Endothelial cell of umbilical vein (primary cell): ENCODE results near the gene TOM1L2. TPM values are rescaled to one million over a fixed set of nuclear protein-coding genes. Genes with fewer than 3 reads are reported as not detected.

Experiments
- BruUV-seq: library from RNA; stranded (reverse); fragments of 400-500 nt; replicated peaks from 2 replicates; lab custom pipeline; 2021; lab: Mats Ljungman, UMichigan
- CTCF ChIA-PET: fragments of 300-600, 350-600 bp; sonication (Branson Sonifier 250); formaldehyde crosslinking; loops from one replicate; lab custom pipeline; 2021; ENCODE audit warnings: antibody characterized with exemption, inconsistent platforms; lab: Charles Lee
- POLR2A ChIA-PET: fragments of 300-600, 350-600 bp; sonication (Branson Sonifier 250); formaldehyde crosslinking; loops from one replicate; lab custom pipeline; 2021; ENCODE audit warnings: antibody characterized with exemption, inconsistent platforms; lab: Charles Lee
- DNase-seq: peaks from one replicate; pipeline ENCODE4 v3.0.0-alpha.2; 2011; ENCODE audit warnings: low read depth, low spot score
- FAIRE-seq: peaks from 2 replicates; lab custom pipeline; 2011; peaks lifted over from hg19 to GRCh38; lab: Jason Lieb, UNC
- H2AFZ ChIP-seq: 2 replicates; pipeline ENCODE4 v1.6.0; 2012; ENCODE audit warnings: low read depth, low read length, control low read depth, inconsistent platforms
- H3K27ac ChIP-seq: 2 replicates; pipeline ENCODE4 v1.5.1; 2011; ENCODE audit warnings: low read depth, mild to moderate bottlenecking, control low read depth, low read length, moderate library complexity; ENCODE audit not compliant: insufficient read depth
- H3K27me3 ChIP-seq, 2 experiments: 2 replicates each; pipeline versions ENCODE4 v1.6.0 to v1.6.1; 2011; ENCODE audit warnings: low read length in 2 of 2, mixed read lengths in 1 of 2; ENCODE audit not compliant: control insufficient read depth in 2 of 2, insufficient read depth in 2 of 2
- H3K36me3 ChIP-seq, 2 experiments: 2 replicates in 1 of 2; 3 replicates in 1 of 2; pipeline ENCODE4 v1.5.1; 2011; ENCODE audit warnings: low read length in 2 of 2, mild to moderate bottlenecking in 1 of 2, moderate library complexity in 1 of 2; ENCODE audit not compliant: control insufficient read depth in 2 of 2, insufficient read depth in 2 of 2; ENCODE audit errors: extremely low read depth in 1 of 2
- H3K4me1 ChIP-seq: 3 replicates; pipeline ENCODE4 v1.5.1; 2011; ENCODE audit warnings: mild to moderate bottlenecking, low read length; ENCODE audit not compliant: control insufficient read depth, insufficient read depth; ENCODE audit errors: extremely low read depth
- H3K4me2 ChIP-seq: 2 replicates; pipeline ENCODE4 v1.6.1; 2011; ENCODE audit warnings: low read length, control low read depth, mixed read lengths; ENCODE audit not compliant: insufficient read depth
- H3K4me3 ChIP-seq, 3 experiments: fragments of 200-600 bp in 1 of 3; sonication (generic), shearing (Covaris generic) in 1 of 3; replicated peaks in 1 of 3; 2 replicates each; pipeline ENCODE4 v1.5.1; 2011 to 2016; ENCODE audit warnings: control low read depth in 3 of 3, low read length in 3 of 3, mild to moderate bottlenecking in 2 of 3, inconsistent platforms in 1 of 3, low read depth in 1 of 3, moderate library complexity in 1 of 3; ENCODE audit not compliant: insufficient read depth in 1 of 3
- H3K79me2 ChIP-seq: 2 replicates; pipeline ENCODE4 v1.6.0; 2012; ENCODE audit warnings: low read length, inconsistent platforms; ENCODE audit not compliant: control insufficient read depth, insufficient read depth
- H3K9ac ChIP-seq: replicated peaks from 2 replicates; pipeline ENCODE3; 2011; ENCODE audit warnings: low read length, control low read depth; ENCODE audit not compliant: insufficient read depth; ENCODE audit errors: extremely low read depth
- H3K9me1 ChIP-seq: replicated peaks from 3 replicates; pipeline ENCODE4 v1.6.0; 2011; ENCODE audit warnings: mild to moderate bottlenecking, low read length; ENCODE audit not compliant: control insufficient read depth, insufficient read depth; ENCODE audit errors: extremely low read depth
- H3K9me3 ChIP-seq: replicated peaks from 2 replicates; pipeline ENCODE4 v1.5.1; 2012; ENCODE audit warnings: low read length, inconsistent platforms; ENCODE audit not compliant: control insufficient read depth, insufficient read depth
- H4K20me1 ChIP-seq: replicated peaks from 2 replicates; pipeline ENCODE3; 2011; ENCODE audit warnings: mild to moderate bottlenecking, low read length; ENCODE audit not compliant: control insufficient read depth, insufficient read depth; ENCODE audit errors: extremely low read depth
- CTCF ChIP-seq, 2 donors: IDR thresholded peaks; 1 replicate in 1 of 2; 2 replicates in 1 of 2; pipeline ENCODE4 v1.5.1; 2011; ENCODE audit warnings: low read length in 2 of 2, mild to moderate bottlenecking in 2 of 2, moderate library complexity in 2 of 2, control low read depth in 1 of 2, inconsistent platforms in 1 of 2, low read depth in 1 of 2; ENCODE audit not compliant: insufficient read depth in 1 of 2; ENCODE audit errors: extremely low read depth in 1 of 2
- EZH2 ChIP-seq: IDR thresholded peaks from 2 replicates; pipeline ENCODE4 v1.6.1; 2012; ENCODE audit warnings: borderline replicate concordance, low read depth, mild to moderate bottlenecking, moderate library complexity, low read length, inconsistent platforms; ENCODE audit not compliant: severe bottlenecking
- FOS ChIP-seq: IDR thresholded peaks from 2 replicates; pipeline ENCODE4 v1.6.1; 2011; ENCODE audit warnings: mild to moderate bottlenecking, low read length, moderate library complexity, borderline replicate concordance; ENCODE audit not compliant: insufficient read depth
- GATA2 ChIP-seq: IDR thresholded peaks from 2 replicates; pipeline ENCODE4 v1.7.0; 2011; ENCODE audit warnings: low read depth, mild to moderate bottlenecking, moderate library complexity, mixed read lengths, low read length; ENCODE audit not compliant: insufficient read length, insufficient read depth
- MYC ChIP-seq: IDR thresholded peaks from one replicate; pipeline ENCODE4 v1.6.1; 2011; ENCODE audit warnings: mild to moderate bottlenecking, low read depth, low read length
- POLR2A ChIP-seq: IDR thresholded peaks from 2 replicates; pipeline ENCODE4 v1.6.1; 2012; ENCODE audit warnings: low read depth, mild to moderate bottlenecking, control low read depth, low read length
- POLR2AphosphoS5 ChIP-seq: IDR thresholded peaks from 2 replicates; pipeline ENCODE4 v1.6.1; 2012; ENCODE audit warnings: low read depth, mild to moderate bottlenecking, control low read depth, low read length, moderate library complexity; ENCODE audit not compliant: insufficient read depth
- dilution Hi-C: fragments of 300-500 bp; cut with MboI; formaldehyde crosslinking; loops from one replicate; pipeline ENCODE4 v1.15.0; 2019; ENCODE audit warnings: low sequenced_read_pairs; ENCODE audit not compliant: extremely low pct_ligation_motif_present
- intact Hi-C: fragments of 100-400 bp; cut with micrococcal nuclease; formaldehyde crosslinking; loops from one replicate; pipeline ENCODE4 v1.10.0; 2022
- polyA plus RNA-seq, 4 experiments: library from polyadenylated mRNA; depleted of rRNA in 3 of 4; stranded (reverse) in 3 of 4; unstranded in 1 of 4; fragments of >200 nt; gene quantifications; 2 replicates each; pipeline versions ENCODE4 v1.2.1 to v1.2.3, GENCODE V29; 2011 to 2012; ENCODE audit warnings: missing spikeins in 1 of 4
- total RNA-seq: library from RNA; stranded (reverse); gene quantifications from 2 replicates; pipeline ENCODE4 v1.2.3, GENCODE V29; 2021

TOM1L2 gene
- total and polyA plus RNA-seq, 2 donors (not counting 3 experiments of a cell fraction or from before 2014, with no cell fraction given), result 31.7 to 37.6 TPM

GRCh38 chr17:17807440-17807839 is 164.8 kb downstream of the TOM1L2 start:
- no peak overlapping the region for H3K4me2 ChIP-seq
- FAIRE-seq (no peak), DNase-seq (no peak)
- intact Hi-C loops (no loop called here), dilution Hi-C loops (no loop called here)
- ChIA-PET POLR2A (no interaction called here), CTCF (interaction anchor here (1.3 to 1.7 kb wide), 2 partner anchors 33 to 127 kb away, joined by 3 to 7 read pairs; partner anchors contain the start of gene RAI1)
- TF ChIP-seq POLR2AphosphoS5, result no peak
- no peak for TF ChIP-seq MYC
- no peak for TF ChIP-seq GATA2
- TF ChIP-seq POLR2A, result no peak
- no peak for TF ChIP-seq EZH2
- no peak for TF ChIP-seq FOS
- no peak for TF ChIP-seq CTCF (IDR thresholded peaks at IDR 0.05; ENCODE audit: extremely low read depth in 1 of 2, insufficient read depth in 1 of 2, low read depth in 1 of 2, low read length in 2 of 2)
- no TSS peak for BruUV-seq
- no peaks in the 10 kb centered on the region for H3K27me3 ChIP-seq
- peaks cover 3% of the 10 kb centered on the region for H3K4me1 ChIP-seq
- peaks cover 6 to 18% of the 10 kb centered on the region in 2 experiments for H3K36me3 ChIP-seq
- no peak overlapping the region for H3K9ac ChIP-seq
- H2AFZ ChIP-seq, result no peak overlapping the region
- no peaks in the 10 kb centered on the region for H3K9me3 ChIP-seq
- H3K27ac ChIP-seq, result no peak overlapping the region
- no peak overlapping the region for H3K4me3 ChIP-seq
- H4K20me1 ChIP-seq, result no peaks in the 10 kb centered on the region
- no peaks in the 10 kb centered on the region for H3K79me2 ChIP-seq
- H3K9me1 ChIP-seq, result no peaks in the 10 kb centered on the region
